ES-I3 (cell line): ENCODE measurements around the gene TRAPPC14.

Experiments used
- H3K36me3 ChIP-seq: 2 replicates; pipeline ENCODE4 v1.6.1; 2013; ENCODE audit warnings: mild to moderate bottlenecking, low read length, control low read depth, moderate library complexity; ENCODE audit not compliant: insufficient read depth
- H3K4me1 ChIP-seq: 2 replicates; pipeline ENCODE4 v1.6.1; 2013; ENCODE audit warnings: mild to moderate bottlenecking, control low read depth, low read length; ENCODE audit not compliant: insufficient read depth
- H3K9ac ChIP-seq: 2 replicates; pipeline ENCODE4 v1.6.1; 2013; ENCODE audit warnings: low read depth, mild to moderate bottlenecking, low read length, moderate library complexity
- H3K9me3 ChIP-seq: 2 replicates; pipeline ENCODE4 v1.6.1; 2013; ENCODE audit warnings: mild to moderate bottlenecking, low read length, moderate library complexity; ENCODE audit not compliant: control insufficient read depth, insufficient read depth

TRAPPC14 gene

GRCh38 chr7:100166317-100166940 is 7.9 kb upstream of the TRAPPC14 start:
- H3K9me3 ChIP-seq = no peaks in the 10 kb centered on the region
- H3K36me3 ChIP-seq = no peaks in the 10 kb centered on the region
- H3K4me1 ChIP-seq = peaks cover 25% of the 10 kb centered on the region
- H3K9ac ChIP-seq = no peak overlapping the region

- H3K9ac ChIP-seq = no peak overlapping the region
- no peaks in the 10 kb centered on the region for H3K36me3 ChIP-seq
- no peaks in the 10 kb centered on the region for H3K9me3 ChIP-seq
- peaks cover 20% of the 10 kb centered on the region for H3K4me1 ChIP-seq
Measured at GRCh38 chr7:100163871-100164270, 5.3 kb upstream of the TRAPPC14 start.

GRCh38 chr7:100163006-100163531 is 4.5 kb upstream of the TRAPPC14 start:
- no peak overlapping the region for H3K9ac ChIP-seq
- no peaks in the 10 kb centered on the region for H3K36me3 ChIP-seq
- peaks cover 20% of the 10 kb centered on the region for H3K4me1 ChIP-seq
- no peaks in the 10 kb centered on the region for H3K9me3 ChIP-seq

GRCh38 chr7:100160067-100160466 is 1.5 kb upstream of the TRAPPC14 start:
- no peak overlapping the region for H3K9ac ChIP-seq
- no peaks in the 10 kb centered on the region for H3K9me3 ChIP-seq
- peaks cover 6% of the 10 kb centered on the region for H3K36me3 ChIP-seq
- H3K4me1 ChIP-seq = peaks cover 18% of the 10 kb centered on the region; the same call in 1 of the 2 replicates

- peak overlapping the region; percentile 96 for H3K9ac ChIP-seq
- no peaks in the 10 kb centered on the region for H3K9me3 ChIP-seq
- peaks cover 6% of the 10 kb centered on the region for H3K36me3 ChIP-seq
- H3K4me1 ChIP-seq = peaks cover 18% of the 10 kb centered on the region; the same call in 1 of the 2 replicates
Measured at GRCh38 chr7:100159099-100159623, 638 bp upstream of the TRAPPC14 start.

- Histone ChIP-seq H3K4me1 (peaks cover 8% of the 10 kb centered on the region; the same call in 1 of the 2 replicates), H3K36me3 (peaks cover 13% of the 10 kb centered on the region), H3K9me3 (no peaks in the 10 kb centered on the region), H3K9ac (peak overlapping the region; percentile 96)
Measured at GRCh38 chr7:100157334-100158228, 942 bp downstream of the TRAPPC14 start.

- peaks cover 7% of the 10 kb centered on the region; the same call in 1 of the 2 replicates for H3K4me1 ChIP-seq
- peak overlapping the region; percentile 96 for H3K9ac ChIP-seq
- peaks cover 17% of the 10 kb centered on the region for H3K36me3 ChIP-seq
- H3K9me3 ChIP-seq = no peaks in the 10 kb centered on the region
Measured at GRCh38 chr7:100157069-100157333, 1.5 kb downstream of the TRAPPC14 start.

GRCh38 chr7:100156331-100157068 is 2.0 kb downstream of the TRAPPC14 start:
- H3K4me1 ChIP-seq = peaks cover 7% of the 10 kb centered on the region; the same call in 1 of the 2 replicates
- peak overlapping the region; percentile 96; the same call in 1 of the 2 replicates for H3K9ac ChIP-seq
- peaks cover 18% of the 10 kb centered on the region for H3K36me3 ChIP-seq
- H3K9me3 ChIP-seq = no peaks in the 10 kb centered on the region

- H3K4me1 ChIP-seq = peaks cover 7% of the 10 kb centered on the region; the same call in 1 of the 2 replicates
- H3K36me3 ChIP-seq = peaks cover 18% of the 10 kb centered on the region
- H3K9ac ChIP-seq = no peak overlapping the region
- no peaks in the 10 kb centered on the region for H3K9me3 ChIP-seq
Measured at GRCh38 chr7:100155553-100156317, 2.8 kb downstream of the TRAPPC14 start.

GRCh38 chr7:100154651-100155491 is 3.7 kb downstream of the TRAPPC14 start:
- Histone ChIP-seq H3K9me3 (no peaks in the 10 kb centered on the region), H3K36me3 (peaks cover 18% of the 10 kb centered on the region)

GRCh38 chr7:100153708-100154535 is 4.6 kb downstream of the TRAPPC14 start:
- Histone ChIP-seq H3K9me3 (no peaks in the 10 kb centered on the region), H3K9ac (no peak overlapping the region), H3K4me1 (peaks cover 7% of the 10 kb centered on the region; the same call in 1 of the 2 replicates), H3K36me3 (peaks cover 18% of the 10 kb centered on the region)

More at GRCh38 chr7:100154651-100155491, 3.7 kb downstream of the TRAPPC14 start:
- no peak overlapping the region for H3K9ac ChIP-seq
- H3K4me1 ChIP-seq = peaks cover 7% of the 10 kb centered on the region; the same call in 1 of the 2 replicates

- peaks cover 18% of the 10 kb centered on the region for H3K36me3 ChIP-seq
- no peak overlapping the region for H3K9ac ChIP-seq
- H3K4me1 ChIP-seq = peaks cover 7% of the 10 kb centered on the region; the same call in 1 of the 2 replicates
- no peaks in the 10 kb centered on the region for H3K9me3 ChIP-seq
Measured at GRCh38 chr7:100152937-100153666, 5.4 kb downstream of the TRAPPC14 start.
